GM21526 (cell line): ENCODE measurements around the gene CD226.
"Not testable (repeated sequence)": the region's sequence is repeated elsewhere in the genome, so short reads cannot be mapped to it uniquely, and the experiment has no call there.

Source experiments
- ATAC-seq: cut with Tn5 transposase; IDR thresholded peaks from one replicate; pipeline ENCODE4 v1.9.1; 2021; ENCODE audit warnings: moderate library complexity; ENCODE audit not compliant: unreplicated experiment, low FRiP score

CD226 gene

DNA sequence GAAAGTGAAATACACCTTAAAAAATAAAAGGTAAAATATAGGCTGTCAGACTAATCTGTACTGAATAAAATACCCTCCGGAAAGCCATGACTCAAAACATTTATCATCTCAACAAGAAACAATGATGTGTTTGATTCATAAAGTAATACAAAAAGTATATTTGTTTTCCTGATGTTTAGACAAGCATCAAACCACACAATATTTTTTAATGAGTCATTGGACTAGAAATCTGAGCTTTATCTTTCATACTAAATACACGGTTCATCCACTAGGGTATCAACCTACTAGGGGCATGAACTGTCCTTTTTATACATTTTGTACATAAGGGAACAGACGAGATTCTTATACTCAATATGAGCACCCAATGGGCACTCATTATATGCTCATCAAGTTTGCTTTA, 31.3 kb downstream of the CD226 start:
- ATAC-seq: no peak

DNA sequence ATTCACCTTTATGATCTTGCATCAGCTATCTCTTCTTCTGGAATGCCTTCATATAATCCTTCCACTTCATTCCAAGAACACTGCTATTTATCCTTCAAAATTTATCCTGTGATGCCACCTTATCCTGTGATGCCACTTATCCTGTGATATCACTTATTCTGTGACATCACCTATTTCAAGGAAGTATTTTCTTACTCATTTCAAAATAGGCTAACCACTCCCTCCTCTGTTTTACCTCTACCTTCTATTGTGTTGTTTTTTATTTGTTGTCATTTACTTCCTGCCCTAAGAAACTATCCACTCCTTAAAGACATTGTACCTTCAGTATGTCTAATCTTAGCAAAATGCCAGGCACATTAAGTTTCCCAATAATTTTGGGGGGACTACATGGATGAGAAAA, 38.8 kb downstream of the CD226 start:
- no peak for ATAC-seq

DNA sequence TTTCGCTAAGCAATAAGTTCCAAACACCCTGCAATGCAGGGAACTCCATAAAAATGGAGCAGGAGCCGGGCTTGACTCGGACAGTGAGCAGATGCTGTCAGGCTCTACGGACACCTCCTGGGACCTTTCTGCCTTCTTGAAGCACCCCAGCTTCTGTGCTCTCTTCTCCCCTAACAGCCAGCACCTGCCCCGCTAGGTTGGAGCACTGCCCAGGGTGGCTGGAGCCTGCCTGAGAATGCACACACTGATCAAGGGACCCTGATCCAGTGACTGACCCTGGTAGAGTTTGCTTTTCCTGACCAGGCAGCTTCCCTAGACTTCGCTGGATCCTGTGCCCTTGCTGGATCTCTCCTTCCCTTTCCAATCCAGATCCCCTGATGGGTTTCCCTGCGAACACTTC, 40.9 kb downstream of the CD226 start:
- no peak for ATAC-seq

DNA sequence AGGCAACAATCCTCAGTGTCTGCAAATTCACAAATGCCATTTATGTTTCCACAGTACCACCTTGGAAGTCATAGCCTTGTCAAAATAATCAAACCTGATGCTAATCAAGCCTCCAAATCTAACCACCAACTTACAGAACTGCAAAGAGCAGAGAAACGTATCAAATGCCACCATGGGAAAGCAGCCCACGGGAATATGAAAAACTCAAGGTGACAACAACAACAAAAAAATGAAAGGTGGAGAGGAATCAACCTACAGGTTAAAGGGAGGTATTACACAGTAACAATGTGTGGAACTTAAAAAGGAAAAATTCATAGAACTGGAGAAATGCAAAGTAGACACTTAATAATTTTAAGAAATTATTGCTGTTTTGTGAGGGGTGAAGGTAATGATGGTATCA, 46.7 kb downstream of the CD226 start:
- ATAC-seq: no peak

DNA sequence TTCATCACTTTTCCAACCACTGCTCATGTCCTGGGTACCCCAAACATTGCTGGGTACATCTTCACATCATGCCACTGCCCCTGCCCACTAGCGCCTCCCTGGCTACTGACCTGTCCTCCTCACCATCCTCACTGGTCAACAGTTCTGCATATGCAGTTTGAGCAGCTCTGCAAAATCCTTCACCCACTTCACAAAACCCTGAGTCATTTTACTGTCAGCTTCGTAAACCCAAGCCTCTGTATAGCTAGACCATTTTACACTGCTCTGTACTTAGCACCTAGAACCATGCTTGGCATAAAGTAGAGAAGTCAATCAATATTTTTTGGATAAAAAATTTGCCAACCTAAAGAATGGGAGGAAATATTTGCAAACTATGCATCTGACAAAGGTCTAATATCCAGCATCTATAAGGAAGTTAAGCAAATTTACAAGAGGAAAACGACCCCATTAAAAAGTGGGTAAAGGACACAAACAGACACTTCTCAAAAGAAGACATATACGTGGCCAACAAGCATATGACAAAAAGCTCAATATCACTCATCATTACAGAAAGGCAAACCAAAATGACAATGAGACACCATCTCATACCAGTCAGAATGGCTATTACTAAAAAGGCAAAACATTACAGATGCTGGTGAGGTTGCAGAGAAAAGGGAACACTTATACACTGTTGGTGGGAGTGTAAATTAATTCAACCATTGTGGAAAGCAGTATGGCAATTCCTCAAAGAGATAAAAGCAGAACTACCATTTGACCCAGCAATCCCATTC, 48.3 kb downstream of the CD226 start:
- not testable (repeated sequence) for ATAC-seq

DNA sequence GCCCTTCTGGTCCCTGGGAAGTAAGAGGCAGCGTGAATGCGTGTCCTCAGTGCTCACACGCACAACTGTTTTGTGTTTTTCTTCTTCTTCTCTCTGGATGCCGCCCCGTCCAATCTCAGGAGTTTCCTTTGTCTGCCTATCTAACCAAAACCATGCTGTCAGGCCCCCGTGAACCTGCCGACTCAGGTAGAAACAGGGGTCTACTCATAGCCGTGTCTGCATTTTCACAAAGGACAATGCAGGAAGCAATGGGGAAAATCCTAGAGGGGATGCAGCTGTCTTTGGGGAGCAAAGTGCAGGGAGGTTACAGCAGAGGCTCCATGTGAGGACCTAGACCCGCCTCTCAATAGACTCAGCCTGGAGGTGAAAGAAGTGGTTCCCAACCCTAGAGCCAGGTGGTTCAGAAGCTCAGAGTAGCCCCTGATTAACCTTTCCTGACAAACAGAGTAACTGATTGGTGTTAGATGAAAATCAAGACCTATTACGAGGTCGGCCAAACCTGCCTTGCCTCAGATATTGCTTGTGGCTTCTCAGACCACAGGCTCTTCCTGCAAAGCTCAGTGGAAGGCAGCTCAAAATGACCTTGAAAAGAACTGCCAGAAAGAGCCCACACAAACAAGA, 49.3 kb downstream of the CD226 start:
- peak; percentile 35 for ATAC-seq

DNA sequence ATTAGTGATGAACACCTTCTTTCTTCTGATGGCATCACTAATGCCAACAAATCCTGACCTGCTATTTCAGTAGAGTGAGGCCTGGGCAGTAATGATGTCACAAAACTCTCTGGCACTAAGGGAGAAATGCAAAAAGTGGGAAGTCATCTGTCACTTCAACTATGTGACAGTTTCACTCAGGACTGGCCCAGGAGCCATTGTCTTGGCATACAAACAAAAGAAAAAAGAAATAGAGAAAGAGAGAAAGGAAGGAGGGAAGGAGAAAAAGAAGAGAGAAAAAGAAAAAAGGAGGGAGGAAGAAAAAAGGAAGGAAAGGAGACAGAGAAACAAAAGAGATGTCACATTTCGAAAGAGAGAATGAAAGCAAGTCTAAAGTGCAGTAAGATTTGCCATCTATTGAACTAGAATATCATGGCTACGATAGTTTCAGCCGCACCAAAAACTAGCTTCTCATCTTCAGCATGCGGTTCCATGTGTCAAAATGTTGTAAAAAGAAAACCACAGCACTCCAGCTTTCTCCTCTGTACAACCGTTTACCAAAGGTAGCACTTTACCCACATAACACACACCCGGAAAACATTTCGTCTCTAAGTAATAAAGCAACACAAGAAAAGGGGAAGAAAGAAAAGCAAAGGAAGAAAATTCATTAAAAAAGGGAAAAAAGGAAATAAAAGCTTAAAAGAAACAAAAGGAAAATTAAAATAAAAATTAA, 50.1 kb downstream of the CD226 start:
- ATAC-seq: peak; percentile 57

DNA sequence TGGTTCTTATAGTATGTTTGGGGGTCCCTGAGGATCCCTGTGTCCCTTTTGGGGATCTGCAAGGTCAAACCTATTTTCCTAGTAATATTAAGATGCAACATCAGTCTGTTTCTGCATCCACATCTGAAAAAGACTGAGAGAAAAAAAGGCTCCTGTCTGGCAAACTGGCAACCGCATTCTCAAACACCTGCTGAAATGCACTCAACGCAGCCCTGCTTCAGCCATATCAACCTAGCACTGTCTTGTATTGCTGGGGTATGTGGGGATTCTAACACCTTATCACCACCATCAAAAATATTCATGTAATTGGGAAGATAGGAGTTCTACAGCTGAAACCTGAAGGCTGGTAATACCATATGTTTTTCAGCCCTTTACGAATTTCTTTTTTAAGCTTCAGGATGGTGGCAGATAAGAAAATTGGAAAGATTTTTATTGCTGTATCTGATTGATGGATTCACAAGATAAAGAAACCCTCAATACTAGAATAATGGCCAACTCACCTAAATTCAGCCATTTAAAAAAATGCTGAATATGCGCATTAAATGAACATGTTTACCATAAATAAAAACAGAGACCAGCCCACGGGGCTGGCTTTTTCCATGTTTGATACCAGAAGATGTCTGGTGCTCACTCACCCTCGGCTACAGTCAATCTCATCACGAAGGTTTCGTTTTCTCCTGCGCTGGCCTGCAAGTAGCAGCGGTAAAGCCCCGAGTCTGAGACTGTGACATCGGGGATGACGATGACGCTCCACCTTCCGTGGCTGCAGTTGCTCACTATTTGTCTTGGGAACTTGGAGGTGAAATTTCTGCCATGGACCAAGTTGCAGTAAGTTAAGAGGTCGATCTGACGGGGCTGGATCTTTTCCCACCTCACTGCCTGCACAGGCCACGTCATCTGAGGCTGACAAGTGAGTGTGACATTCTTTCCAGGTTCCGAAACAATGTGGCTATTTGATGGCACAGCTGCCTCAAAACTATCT, 52.3 kb downstream of the CD226 start:
- ATAC-seq: no peak

DNA sequence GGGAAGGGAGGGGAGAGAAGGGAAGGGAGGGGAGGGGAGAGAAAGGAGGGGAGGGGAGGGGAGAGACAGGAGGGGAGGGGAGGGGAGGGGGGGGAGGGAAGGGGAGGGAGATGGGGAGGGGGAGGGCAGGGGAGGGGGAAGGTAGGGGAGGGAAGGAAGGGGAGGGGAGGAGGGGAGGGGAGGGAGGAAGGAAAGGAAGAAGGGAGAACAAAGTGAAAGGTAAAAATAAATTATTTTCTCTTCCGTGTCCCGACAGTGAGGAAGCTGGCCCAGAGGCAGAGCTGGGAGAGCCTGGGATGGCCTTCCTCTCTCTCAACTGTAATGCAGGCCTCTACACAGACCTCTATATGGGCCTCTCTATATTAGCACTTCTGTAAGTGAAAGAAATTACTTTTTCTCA, 53.2 kb downstream of the CD226 start:
- ATAC-seq: no peak

DNA sequence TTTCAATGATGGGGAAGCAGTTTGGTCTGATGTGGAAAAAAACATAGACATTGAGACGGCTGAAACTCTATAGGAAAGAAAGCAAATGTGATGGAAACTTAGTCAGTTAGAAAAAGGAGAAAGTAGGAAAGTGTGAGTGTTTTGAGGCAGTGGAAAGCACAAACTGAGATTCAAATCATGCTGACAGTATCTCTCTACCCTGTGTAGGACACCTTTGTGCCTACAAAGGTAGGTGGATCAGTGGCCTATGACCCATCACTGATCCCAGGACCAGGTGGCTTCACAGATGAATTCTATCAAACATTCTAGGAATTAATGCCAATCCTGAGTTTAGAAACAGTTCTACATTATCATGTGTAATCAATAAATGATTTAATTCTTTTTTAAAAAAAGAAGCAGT, 57.1 kb downstream of the CD226 start:
- ATAC-seq: no peak

DNA sequence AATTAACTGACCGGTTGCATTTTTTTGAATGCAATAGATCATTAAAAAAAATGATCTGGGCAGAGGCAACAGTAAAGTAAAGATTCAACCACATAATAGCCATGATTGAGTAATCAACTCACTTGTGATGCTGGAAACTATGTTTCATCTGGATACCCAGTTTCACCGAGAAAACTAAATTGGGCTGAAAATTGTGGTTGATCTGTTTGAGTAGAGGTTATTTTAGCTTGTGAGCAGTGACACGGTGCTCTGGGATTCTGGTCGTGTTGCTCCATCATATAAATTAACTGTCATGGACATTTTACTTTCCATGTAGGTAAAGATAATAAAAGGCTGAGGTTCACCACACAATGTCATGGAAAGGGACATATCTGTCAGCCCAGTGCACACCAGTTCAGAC, 58.7 kb downstream of the CD226 start:
- ATAC-seq: no peak

DNA sequence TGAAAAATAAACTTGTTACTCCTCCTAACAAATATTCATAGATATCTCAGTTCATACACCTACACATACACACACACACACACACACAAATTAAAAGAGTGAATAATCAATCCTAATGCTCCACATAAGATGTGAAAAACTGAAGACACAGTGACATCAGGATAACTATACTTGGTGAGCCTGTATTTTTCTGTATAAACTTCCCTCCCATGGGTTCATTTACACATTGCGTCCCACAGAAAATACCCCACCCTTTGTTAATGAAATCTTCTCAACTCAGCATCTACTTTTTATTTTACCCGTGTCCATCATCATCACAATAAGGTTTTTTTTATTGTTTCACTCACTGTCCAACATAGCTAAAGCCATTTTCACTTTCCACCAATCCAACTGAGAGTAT, 60.4 kb downstream of the CD226 start:
- no peak for ATAC-seq

DNA sequence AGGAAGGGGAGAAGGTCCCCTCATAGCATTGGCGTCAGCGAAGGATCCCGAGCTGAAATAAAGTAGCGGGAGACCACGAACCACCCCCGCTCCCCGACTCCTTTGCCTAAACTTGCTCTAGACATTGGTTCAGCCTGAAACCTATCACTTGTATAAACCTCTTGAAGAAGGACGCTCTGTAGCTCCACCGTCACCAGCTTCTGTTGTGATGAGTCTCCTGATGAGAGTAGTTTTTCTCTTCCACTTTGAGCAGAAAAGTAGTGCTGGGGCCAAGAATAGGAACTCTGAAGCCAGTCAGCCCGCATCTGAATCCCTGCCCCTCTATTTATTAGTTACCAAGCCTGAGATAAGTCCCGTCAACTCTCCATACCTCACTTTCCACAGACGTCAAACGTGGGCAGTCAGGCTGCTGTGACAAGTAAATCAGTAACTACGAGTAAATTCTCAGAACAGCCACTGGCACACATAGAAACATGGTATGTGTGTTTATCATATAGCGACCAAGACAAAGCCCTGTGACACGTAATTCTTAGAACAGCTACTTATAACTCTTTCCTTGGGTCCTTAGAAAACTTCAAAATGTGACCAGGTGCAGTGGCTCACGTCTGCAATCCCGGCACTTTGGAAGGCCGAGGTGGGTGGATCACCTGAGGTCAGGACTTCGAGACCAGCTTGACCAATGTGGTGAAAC, 61.7 kb downstream of the CD226 start:
- peak; percentile 64 for ATAC-seq

DNA sequence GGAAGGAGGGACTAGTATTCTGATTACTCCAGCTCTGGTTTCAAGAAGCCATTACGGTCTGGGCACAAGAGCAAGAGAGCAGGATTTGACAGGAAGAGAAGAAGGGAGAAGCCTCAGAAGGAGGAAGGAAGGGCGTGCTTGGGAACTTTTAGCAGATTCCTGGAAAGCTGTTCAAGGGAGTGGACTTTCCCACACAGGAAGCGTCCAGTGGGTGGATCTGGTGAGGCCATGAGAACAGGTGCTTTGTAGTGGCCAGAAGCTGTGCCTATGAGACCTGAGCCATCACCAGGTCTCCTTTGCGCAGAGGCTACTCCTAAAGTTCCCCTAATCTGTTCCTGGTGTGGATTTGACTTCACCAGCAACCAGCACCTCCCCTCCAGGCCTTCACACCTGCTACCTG, 62.3 kb downstream of the CD226 start:
- ATAC-seq: no peak

DNA sequence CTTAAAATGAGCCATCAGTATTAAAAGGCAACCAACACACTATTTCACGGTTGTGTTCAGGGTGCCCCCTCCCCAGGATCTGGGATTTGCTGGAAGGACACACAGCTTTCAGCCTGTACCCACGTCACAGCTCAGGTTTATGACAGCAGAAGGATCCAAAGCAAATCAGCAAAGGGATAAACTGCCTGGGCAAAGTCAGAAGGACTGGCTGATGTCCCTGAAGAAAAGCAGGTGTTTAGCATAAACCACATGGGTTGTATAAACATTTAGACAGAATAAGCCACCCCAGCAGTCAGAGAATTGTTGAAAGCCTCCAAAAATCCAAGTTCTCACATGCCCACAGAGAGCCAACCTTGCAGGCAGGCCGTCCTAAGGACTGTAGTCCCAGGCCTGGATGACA, 63.9 kb downstream of the CD226 start:
- no peak for ATAC-seq

DNA sequence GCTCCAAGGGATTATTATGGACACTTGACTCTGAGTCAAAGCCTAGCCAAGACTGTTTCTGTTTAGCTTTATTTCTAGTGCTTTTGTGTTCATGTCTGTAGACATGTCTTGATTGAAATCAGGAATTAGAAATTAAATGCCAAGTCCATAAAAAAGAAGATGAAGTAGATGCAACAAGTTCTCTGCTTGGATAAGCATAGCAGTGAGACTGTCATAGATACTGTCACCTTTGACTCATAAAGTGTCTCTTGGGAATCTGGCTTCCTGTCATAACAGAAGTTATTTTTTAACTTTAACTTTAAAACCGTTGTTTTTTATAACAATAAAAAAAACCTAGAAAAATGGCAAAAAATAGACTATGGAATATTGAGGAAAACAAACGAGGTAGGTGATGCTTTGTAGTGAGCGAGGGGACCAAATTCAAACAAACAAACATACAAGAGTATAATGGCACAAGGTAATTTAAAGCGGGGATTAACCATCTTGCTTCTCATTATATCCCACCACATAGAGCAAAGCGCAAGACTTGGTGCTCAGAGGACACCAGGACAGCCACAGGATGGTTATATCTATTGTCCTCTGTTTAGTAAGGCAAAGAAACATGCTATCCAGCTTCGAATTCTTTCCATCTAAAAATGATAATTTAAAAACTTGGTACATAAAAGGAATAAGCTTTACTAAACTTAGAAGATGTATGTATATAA, 64.6 kb downstream of the CD226 start:
- ATAC-seq: peak; percentile 40

DNA sequence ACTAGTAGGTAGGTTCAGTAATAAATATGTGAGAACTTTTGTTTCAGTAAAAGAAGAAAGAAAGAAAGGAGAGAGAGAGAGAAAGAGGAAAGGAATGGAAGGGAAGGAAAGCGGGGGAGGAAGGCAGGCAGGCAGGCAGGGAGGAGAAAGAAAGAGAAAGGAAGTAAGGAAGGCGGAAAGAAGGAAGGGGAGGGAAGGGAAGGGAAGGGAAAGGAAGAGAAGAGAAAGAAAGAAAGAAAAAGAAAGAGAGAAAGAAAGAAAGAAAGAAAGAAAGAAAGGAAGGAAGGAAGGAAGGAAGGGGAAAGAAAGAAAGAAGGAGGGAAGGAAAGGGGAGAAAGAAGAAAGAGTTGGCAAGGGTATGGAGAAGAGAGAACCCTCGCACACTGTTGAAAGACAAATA, 67.6 kb downstream of the CD226 start:
- no peak for ATAC-seq

DNA sequence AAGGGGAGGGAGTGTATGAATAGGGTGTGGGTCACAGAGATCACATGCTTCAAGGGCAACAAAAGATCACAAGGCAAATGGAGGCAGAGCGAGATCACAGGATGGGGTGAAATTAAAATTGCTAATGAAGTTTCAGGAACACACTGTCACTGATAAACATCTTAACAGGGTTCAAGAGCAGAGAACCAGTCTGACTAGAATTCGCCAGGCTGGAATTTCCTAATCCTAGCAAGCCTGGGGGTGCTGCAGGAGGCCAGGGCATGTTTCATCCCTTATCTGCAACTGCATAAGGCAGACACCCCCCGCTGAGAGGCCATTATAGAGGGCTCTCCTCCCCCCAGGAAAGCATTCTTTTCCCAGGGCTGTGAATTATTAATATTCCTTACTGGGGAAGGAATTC, 68.6 kb downstream of the CD226 start:
- ATAC-seq: not testable (repeated sequence)

DNA sequence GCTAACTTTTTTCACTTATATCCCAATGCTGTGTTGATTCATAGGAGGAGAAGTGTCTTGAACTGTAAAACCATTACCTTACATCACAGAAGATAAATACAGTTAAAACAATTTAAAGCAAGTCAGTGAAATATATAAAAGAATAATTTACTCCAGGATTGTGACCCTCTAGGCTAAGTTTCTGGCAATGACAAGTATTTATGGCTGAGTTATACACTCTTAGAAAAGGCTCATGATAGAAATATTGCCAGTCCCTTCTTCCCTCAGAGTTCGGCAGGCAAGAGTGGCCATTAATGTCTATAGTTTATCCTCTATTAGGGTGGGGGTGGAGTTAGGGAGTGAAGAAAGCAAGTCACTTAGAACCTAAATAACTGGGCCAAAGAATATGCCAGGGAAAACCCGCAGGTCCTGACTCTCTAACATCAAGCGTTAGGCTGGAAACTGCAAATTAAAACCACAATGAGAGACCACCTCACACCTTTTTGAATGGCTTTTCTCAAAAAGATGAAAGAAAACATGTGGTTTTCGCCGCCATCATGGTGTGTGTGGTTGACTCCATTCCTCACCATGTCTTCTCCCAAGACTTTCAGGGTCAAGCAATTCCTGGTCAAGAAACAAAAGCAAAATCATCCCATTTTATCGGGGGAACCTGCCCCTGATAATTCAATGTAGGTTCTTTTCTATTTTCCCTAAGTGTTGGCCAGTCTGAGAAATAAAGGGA, 69.3 kb downstream of the CD226 start:
- no peak for ATAC-seq
